Suppressor macrophage treated with lipopolysaccharide for 4 hours (primary cell): Measurements from ENCODE around the gene FALEC.

Experiments used
- DNase-seq: peaks from one replicate; pipeline ENCODE4 v3.0.0-alpha.2; 2020

The FALEC gene

GRCh38 chr1:150548324-150548631, 32.7 kb downstream of the FALEC start:
- DNase-seq: no peak

GRCh38 chr1:150548632-150549495, 33.3 kb downstream of the FALEC start, which contains the start of gene ADAMTSL4:
Gene ADAMTSL4 (plus strand): TSS chr1:150549408. CDS start chr1:150552289, 2,881 bp downstream.
- peak; percentile 77 for DNase-seq

GRCh38 chr1:150549496-150550221, 34.1 kb downstream of the FALEC start:
- DNase-seq: no peak

GRCh38 chr1:150550222-150551050, 34.9 kb downstream of the FALEC start:
- no peak for DNase-seq

- peak; percentile 65 for DNase-seq
Observed at GRCh38 chr1:150551051-150551783, 35.7 kb downstream of the FALEC start.

GRCh38 chr1:150551784-150552127, 36.2 kb downstream of the FALEC start:
- no peak for DNase-seq

- DNase-seq: peak; percentile 95
Observed at GRCh38 chr1:150552128-150552910, 36.8 kb downstream of the FALEC start.

- no peak for DNase-seq
Observed at GRCh38 chr1:150552911-150553289, 37.3 kb downstream of the FALEC start.

- DNase-seq: no peak
Observed at GRCh38 chr1:150553392-150554085, 38.0 kb downstream of the FALEC start.

- DNase-seq: no peak
Observed at GRCh38 chr1:150554086-150554452, 38.5 kb downstream of the FALEC start.

GRCh38 chr1:150555198-150555970, 39.8 kb downstream of the FALEC start:
- DNase-seq: no peak

GRCh38 chr1:150555971-150556865, 40.7 kb downstream of the FALEC start:
- no peak for DNase-seq

GRCh38 chr1:150557065-150557600, 41.6 kb downstream of the FALEC start:
- DNase-seq: no peak

- no peak for DNase-seq
Observed at GRCh38 chr1:150557813-150558212, 42.3 kb downstream of the FALEC start.

- no peak for DNase-seq
Observed at GRCh38 chr1:150558303-150558704, 42.8 kb downstream of the FALEC start.

- DNase-seq: no peak
Observed at GRCh38 chr1:150558761-150559655, 43.5 kb downstream of the FALEC start.

- no peak for DNase-seq
Observed at GRCh38 chr1:150559656-150560010, 44.1 kb downstream of the FALEC start.

GRCh38 chr1:150560011-150560438, 44.5 kb downstream of the FALEC start:
- peak; percentile 77 for DNase-seq
